CD8-positive, alpha-beta memory T cell (primary cell): ENCODE measurements around the gene CC2D2A. TPM values are rescaled to one million over a fixed set of nuclear protein-coding genes. Genes with fewer than 3 reads are reported as not detected.

Source experiments
- CTCF ChIA-PET: fragments of 350-600 bp; sonication (Branson Sonifier 250); formaldehyde crosslinking; loops from one replicate; lab custom pipeline; 2021; ENCODE audit warnings: antibody characterized with exemption; lab: Charles Lee
- POLR2A ChIA-PET: fragments of 350-600 bp; sonication (Branson Sonifier 250); formaldehyde crosslinking; loops from one replicate; lab custom pipeline; 2021; ENCODE audit warnings: antibody characterized with exemption; lab: Charles Lee
- DNase-seq, 5 donors: peaks; one replicate each; pipeline versions ENCODE4 v3.0.0 to v3.0.0-alpha.2; 2020 to 2022; ENCODE audit warnings: mixed read lengths in 1 of 5
- H3K27ac ChIP-seq: one replicate; pipeline ENCODE4 v1.7.0; 2013; ENCODE audit warnings: low read depth, mild to moderate bottlenecking, low read length, moderate library complexity
- H3K27me3 ChIP-seq: 2 replicates; pipeline ENCODE4 v1.7.0; 2013; ENCODE audit warnings: low read length, mild to moderate bottlenecking; ENCODE audit not compliant: insufficient read depth, poor library complexity, severe bottlenecking
- H3K36me3 ChIP-seq: 2 replicates; pipeline ENCODE4 v1.7.0; 2013; ENCODE audit warnings: mild to moderate bottlenecking, low read length, moderate library complexity; ENCODE audit not compliant: insufficient read depth
- H3K4me1 ChIP-seq: 2 replicates; pipeline ENCODE4 v1.7.0; 2013; ENCODE audit warnings: mild to moderate bottlenecking, low read length, moderate library complexity; ENCODE audit not compliant: insufficient read depth
- H3K4me3 ChIP-seq: 2 replicates; pipeline ENCODE4 v1.7.0; 2013; ENCODE audit warnings: mild to moderate bottlenecking, low read length
- H3K9me3 ChIP-seq: 2 replicates; pipeline ENCODE4 v1.7.0; 2013; ENCODE audit warnings: mild to moderate bottlenecking, low read length
- H3K27ac Mint-ChIP-seq, 8 donors: one replicate each; pipeline ENCODE4 v1.8.0; 2020 to 2021; ENCODE audit warnings: mixed read lengths in 8 of 8, mild to moderate bottlenecking in 6 of 8, inconsistent platforms in 3 of 8, moderate library complexity in 3 of 8
- H3K27me3 Mint-ChIP-seq, 2 donors: one replicate each; pipeline ENCODE4 v1.8.0; 2020 to 2021; ENCODE audit warnings: mixed read lengths in 2 of 2, mild to moderate bottlenecking in 1 of 2, moderate library complexity in 1 of 2
- H3K36me3 Mint-ChIP-seq, 3 donors: one replicate each; pipeline ENCODE4 v1.8.0; 2020 to 2021; ENCODE audit warnings: mixed read lengths in 3 of 3, inconsistent platforms in 1 of 3, mild to moderate bottlenecking in 1 of 3
- H3K4me1 Mint-ChIP-seq, 3 donors: one replicate each; pipeline ENCODE4 v1.8.0; 2020 to 2021; ENCODE audit warnings: mixed read lengths in 3 of 3, inconsistent platforms in 1 of 3, mild to moderate bottlenecking in 1 of 3
- H3K4me3 Mint-ChIP-seq, 7 donors: one replicate each; pipeline ENCODE4 v1.8.0; 2020 to 2021; ENCODE audit warnings: mixed read lengths in 7 of 7, mild to moderate bottlenecking in 6 of 7, moderate library complexity in 4 of 7, inconsistent platforms in 2 of 7
- H3K9me3 Mint-ChIP-seq, 5 donors: one replicate each; pipeline ENCODE4 v1.8.0; 2020 to 2022; ENCODE audit warnings: mixed read lengths in 5 of 5, mild to moderate bottlenecking in 3 of 5, moderate library complexity in 2 of 5, inconsistent platforms in 1 of 5
- polyA plus RNA-seq: library from polyadenylated mRNA; unstranded; fragments of 300-500 nt; fragmentation: Illumina TruSeq; gene quantifications from one replicate; pipeline ENCODE4 v1.2.3, GENCODE V29; 2021
- total RNA-seq, 2 experiments: library from RNA; stranded (reverse); gene quantifications; one replicate each; pipeline ENCODE4 v1.2.3, GENCODE V29; 2021

Gene CC2D2A
- total and polyA plus RNA-seq, 3 experiments from 2014 or later = 0.14 TPM; not detected in 2

- Mint-ChIP-seq H3K4me3 (no peak overlapping the region), H3K36me3 (peaks cover 6 to 22% (median 8%) of the 10 kb centered on the region in 3 donors), H3K27ac (no peak overlapping the region), H3K27me3 (no peaks in the 10 kb centered on the region), H3K4me1 (peaks cover 0 to 2% (median 0%) of the 10 kb centered on the region in 3 donors), H3K9me3 (peaks cover 0 to 5% (median 2%) of the 10 kb centered on the region in 5 donors)
- H3K36me3 ChIP-seq = no peaks in the 10 kb centered on the region
- no peaks in the 10 kb centered on the region for H3K9me3 ChIP-seq
- H3K27me3 ChIP-seq = no peaks in the 10 kb centered on the region
- POLR2A ChIA-PET = no interaction called here
- H3K4me1 ChIP-seq = no peaks in the 10 kb centered on the region
- no peak overlapping the region for H3K4me3 ChIP-seq
- CTCF ChIA-PET = no interaction called here
- no peak overlapping the region for H3K27ac ChIP-seq
- no peak for DNase-seq
Measured at GRCh38 chr4:15521442-15522039, 51.9 kb downstream of the CC2D2A start.

- H3K27me3 ChIP-seq = no peaks in the 10 kb centered on the region
- CTCF ChIA-PET = no interaction called here
- Mint-ChIP-seq H3K27ac (no peak overlapping the region), H3K4me1 (no peaks in the 10 kb centered on the region), H3K36me3 (peaks cover 0 to 4% (median 3%) of the 10 kb centered on the region in 3 donors), H3K4me3 (no peak overlapping the region), H3K27me3 (no peaks in the 10 kb centered on the region), H3K9me3 (no peaks in the 10 kb centered on the region)
- DNase-seq = no peak
- H3K4me3 ChIP-seq = no peak overlapping the region
- no peaks in the 10 kb centered on the region for H3K4me1 ChIP-seq
- no peaks in the 10 kb centered on the region for H3K36me3 ChIP-seq
- no peaks in the 10 kb centered on the region for H3K9me3 ChIP-seq
- H3K27ac ChIP-seq = no peak overlapping the region
- POLR2A ChIA-PET = no interaction called here
Measured at GRCh38 chr4:15525080-15525479, 55.4 kb downstream of the CC2D2A start.

GRCh38 chr4:15526924-15527592 lies 57.4 kb downstream of the CC2D2A start:
- DNase-seq = no peak
- Histone ChIP-seq H3K27me3 (no peaks in the 10 kb centered on the region), H3K27ac (peak overlapping the region; percentile 0), H3K9me3 (no peaks in the 10 kb centered on the region), H3K4me3 (no peak overlapping the region), H3K36me3 (no peaks in the 10 kb centered on the region), H3K4me1 (no peaks in the 10 kb centered on the region)
- ChIA-PET CTCF (no interaction called here), POLR2A (no interaction called here)
- Mint-ChIP-seq H3K27ac (peak overlapping the region in 1 of 8 donors; percentile 9), H3K4me3 (no peak overlapping the region), H3K4me1 (no peaks in the 10 kb centered on the region), H3K36me3 (peaks cover 0 to 4% (median 1%) of the 10 kb centered on the region in 3 donors), H3K27me3 (no peaks in the 10 kb centered on the region), H3K9me3 (no peaks in the 10 kb centered on the region)

GRCh38 chr4:15531792-15532191 lies 62.1 kb downstream of the CC2D2A start:
- POLR2A ChIA-PET = no interaction called here
- Histone ChIP-seq H3K36me3 (no peaks in the 10 kb centered on the region), H3K9me3 (no peaks in the 10 kb centered on the region), H3K4me3 (no peak overlapping the region), H3K27me3 (no peaks in the 10 kb centered on the region), H3K4me1 (no peaks in the 10 kb centered on the region), H3K27ac (no peak overlapping the region)
- H3K4me1 Mint-ChIP-seq = no peaks in the 10 kb centered on the region
- H3K4me3 Mint-ChIP-seq = no peak overlapping the region
- peaks cover 0 to 3% (median 2%) of the 10 kb centered on the region in 3 donors for H3K36me3 Mint-ChIP-seq
- no peaks in the 10 kb centered on the region for H3K9me3 Mint-ChIP-seq
- no peaks in the 10 kb centered on the region for H3K27me3 Mint-ChIP-seq
- DNase-seq = no peak
- CTCF ChIA-PET = interaction anchor here (0.9 kb wide), 1 partner anchor 13 kb away, joined by 3 read pairs; no protein-coding TSS in a partner anchor
- H3K27ac Mint-ChIP-seq = no peak overlapping the region

- H3K4me3 ChIP-seq = no peak overlapping the region
- no peaks in the 10 kb centered on the region for H3K36me3 ChIP-seq
- H3K27me3 ChIP-seq = no peaks in the 10 kb centered on the region
- no peaks in the 10 kb centered on the region for H3K4me1 ChIP-seq
- H3K27ac Mint-ChIP-seq = no peak overlapping the region
- no peaks in the 10 kb centered on the region for H3K27me3 Mint-ChIP-seq
- ChIA-PET POLR2A (no interaction called here), CTCF (no interaction called here)
- H3K9me3 ChIP-seq = no peaks in the 10 kb centered on the region
- H3K36me3 Mint-ChIP-seq = peaks cover 2 to 17% (median 3%) of the 10 kb centered on the region in 3 donors
- H3K4me1 Mint-ChIP-seq = no peaks in the 10 kb centered on the region
- H3K27ac ChIP-seq = no peak overlapping the region
- no peak for DNase-seq
- no peak overlapping the region for H3K4me3 Mint-ChIP-seq
- H3K9me3 Mint-ChIP-seq = no peaks in the 10 kb centered on the region
Measured at GRCh38 chr4:15533817-15534216, 64.1 kb downstream of the CC2D2A start.

- H3K4me3 Mint-ChIP-seq = no peak overlapping the region
- H3K27ac ChIP-seq = no peak overlapping the region
- no peaks in the 10 kb centered on the region for H3K9me3 ChIP-seq
- peaks cover 2 to 22% (median 6%) of the 10 kb centered on the region in 3 donors for H3K36me3 Mint-ChIP-seq
- no peaks in the 10 kb centered on the region for H3K27me3 Mint-ChIP-seq
- H3K27me3 ChIP-seq = no peaks in the 10 kb centered on the region
- no peak overlapping the region for H3K27ac Mint-ChIP-seq
- ChIA-PET CTCF (no interaction called here), POLR2A (no interaction called here)
- no peaks in the 10 kb centered on the region for H3K36me3 ChIP-seq
- H3K4me3 ChIP-seq = no peak overlapping the region
- H3K9me3 Mint-ChIP-seq = no peaks in the 10 kb centered on the region
- no peak for DNase-seq
- no peaks in the 10 kb centered on the region for H3K4me1 Mint-ChIP-seq
- H3K4me1 ChIP-seq = no peaks in the 10 kb centered on the region
Measured at GRCh38 chr4:15535599-15535998, 65.9 kb downstream of the CC2D2A start.

- no peak for DNase-seq
- Mint-ChIP-seq H3K9me3 (no peaks in the 10 kb centered on the region), H3K4me1 (no peaks in the 10 kb centered on the region), H3K27me3 (no peaks in the 10 kb centered on the region), H3K4me3 (no peak overlapping the region), H3K36me3 (peaks cover 5 to 29% (median 6%) of the 10 kb centered on the region in 3 donors), H3K27ac (no peak overlapping the region)
- no peaks in the 10 kb centered on the region for H3K9me3 ChIP-seq
- ChIA-PET CTCF (no interaction called here), POLR2A (no interaction called here)
- no peaks in the 10 kb centered on the region for H3K36me3 ChIP-seq
- H3K27me3 ChIP-seq = no peaks in the 10 kb centered on the region
- H3K4me1 ChIP-seq = no peaks in the 10 kb centered on the region
- no peak overlapping the region for H3K4me3 ChIP-seq
- H3K27ac ChIP-seq = no peak overlapping the region
Measured at GRCh38 chr4:15536552-15537499, 67.1 kb downstream of the CC2D2A start.

- H3K9me3 Mint-ChIP-seq = no peaks in the 10 kb centered on the region
- ChIA-PET POLR2A (no interaction called here), CTCF (no interaction called here)
Measured at GRCh38 chr4:15541941-15542340, 72.3 kb downstream of the CC2D2A start.

More at GRCh38 chr4:15541941-15542340, 72.3 kb downstream of the CC2D2A start:
- no peak for DNase-seq
- no peak overlapping the region for H3K27ac Mint-ChIP-seq
- H3K4me3 ChIP-seq = no peak overlapping the region
- no peak overlapping the region for H3K27ac ChIP-seq
- H3K9me3 ChIP-seq = no peaks in the 10 kb centered on the region
- H3K36me3 ChIP-seq = no peaks in the 10 kb centered on the region
- no peaks in the 10 kb centered on the region for H3K27me3 ChIP-seq
- H3K36me3 Mint-ChIP-seq = peaks cover 8 to 34% (median 12%) of the 10 kb centered on the region in 3 donors
- peaks cover 0 to 2% of the 10 kb centered on the region in 2 donors for H3K27me3 Mint-ChIP-seq
- no peak overlapping the region for H3K4me3 Mint-ChIP-seq
- H3K4me1 Mint-ChIP-seq = peaks cover 2 to 4% (median 3%) of the 10 kb centered on the region in 3 donors
- peaks cover 3% of the 10 kb centered on the region for H3K4me1 ChIP-seq
